ENCODE results near the gene CIAO3.
"Not testable (repeated sequence)": the region's sequence is repeated elsewhere in the genome, so short reads cannot be mapped to it uniquely, and the experiment has no call there.

Gene CIAO3

GRCh38 chr16:694187-694862 lies 46.5 kb downstream of the CIAO3 start:
- DNase-seq (ENCODE audit: low read depth, low spot score), result no peak

- DNase-seq (ENCODE audit: low read depth, low spot score), result no peak
Observed at GRCh38 chr16:693766-694165, 47.0 kb downstream of the CIAO3 start.

- no peak for DNase-seq (ENCODE audit: low read depth, low spot score)
Observed at GRCh38 chr16:693364-693763, 47.4 kb downstream of the CIAO3 start.

GRCh38 chr16:692356-693108 lies 48.3 kb downstream of the CIAO3 start:
- DNase-seq (ENCODE audit: low read depth, low spot score), result no peak

GRCh38 chr16:691242-691641 lies 49.6 kb downstream of the CIAO3 start:
- DNase-seq (ENCODE audit: low read depth, low spot score), result not testable (repeated sequence)

GRCh38 chr16:689175-689897 lies 51.5 kb downstream of the CIAO3 start:
- no peak for DNase-seq (ENCODE audit: low read depth, low spot score)

GRCh38 chr16:687499-687898 lies 53.3 kb downstream of the CIAO3 start:
- no peak for DNase-seq (ENCODE audit: low read depth, low spot score)

- no peak for DNase-seq (ENCODE audit: low read depth, low spot score)
Observed at GRCh38 chr16:686459-687260, 54.1 kb downstream of the CIAO3 start.

- DNase-seq (ENCODE audit: low read depth, low spot score), result no peak
Observed at GRCh38 chr16:685967-686366, 54.8 kb downstream of the CIAO3 start.

- no peak for DNase-seq (ENCODE audit: low read depth, low spot score)
Observed at GRCh38 chr16:684961-685696, 55.7 kb downstream of the CIAO3 start.

- peak; percentile 93 for DNase-seq (ENCODE audit: low read depth, low spot score)
Observed at GRCh38 chr16:684071-684794, 56.6 kb downstream of the CIAO3 start, which contains the start of gene JMJD8. JMJD8 (minus strand) TSS chr16:684334; CDS start chr16:684319, 15 bp downstream.

- no peak for DNase-seq (ENCODE audit: low read depth, low spot score)
Observed at GRCh38 chr16:683396-684070, 57.3 kb downstream of the CIAO3 start.

GRCh38 chr16:682493-683395 lies 58.1 kb downstream of the CIAO3 start:
- DNase-seq (ENCODE audit: low read depth, low spot score), result no peak

GRCh38 chr16:681746-682427 lies 58.9 kb downstream of the CIAO3 start:
- DNase-seq (ENCODE audit: low read depth, low spot score), result no peak

- DNase-seq (ENCODE audit: low read depth, low spot score), result no peak
Observed at GRCh38 chr16:680967-681745, 59.6 kb downstream of the CIAO3 start.

- no peak for DNase-seq (ENCODE audit: low read depth, low spot score)
Observed at GRCh38 chr16:680625-680945, 60.2 kb downstream of the CIAO3 start.

Data from activated CD4-positive, CD25-positive, alpha-beta regulatory T cell treated with anti-CD3 and anti-CD28 coated beads, Interleukin-2, amount 50 U/mL, for 16 hours (primary cell).